Muscle of leg (tissue), 11 donors: ENCODE results near the gene BEX1. TPM values are rescaled to one million over a fixed set of nuclear protein-coding genes. Genes with fewer than 3 reads are reported as not detected.
"Not testable (repeated sequence)": the region's sequence is repeated elsewhere in the genome, so short reads cannot be mapped to it uniquely, and the experiment has no call there.

ENCODE experiments used
- DNase-seq: peaks from one replicate; pipeline ENCODE4 v3.0.0; 2013
- H3K27ac ChIP-seq: one replicate; pipeline ENCODE4 v1.5.1; 2013; ENCODE audit warnings: mild to moderate bottlenecking, low read length, control low read depth
- H3K27me3 ChIP-seq: one replicate; pipeline ENCODE4 v1.6.1; 2013; ENCODE audit warnings: low read length; ENCODE audit not compliant: control insufficient read depth, insufficient read depth
- H3K36me3 ChIP-seq: one replicate; pipeline ENCODE4 v1.6.1; 2013; ENCODE audit warnings: low read length; ENCODE audit not compliant: control insufficient read depth, insufficient read depth
- H3K4me1 ChIP-seq: one replicate; pipeline ENCODE4 v1.6.1; 2013; ENCODE audit warnings: low read length; ENCODE audit not compliant: control insufficient read depth, insufficient read depth
- H3K4me3 ChIP-seq: one replicate; pipeline ENCODE4 v1.5.1; 2013; ENCODE audit warnings: low read length, control low read depth
- H3K9me3 ChIP-seq: replicated peaks from 2 replicates; pipeline ENCODE4 v1.6.1; 2013; ENCODE audit warnings: low read depth, low read length; ENCODE audit not compliant: control insufficient read depth
- WGBS: methylation state at CpG from one replicate; pipeline ENCODE4 v1.1.5; 2013; ENCODE audit warnings: missing lambda C conversion rate; ENCODE audit not compliant: insufficient coverage; 5-methylcytosine and 5-hydroxymethylcytosine counted together
- polyA plus RNA-seq, 8 donors: library from polyadenylated mRNA; unstranded; fragments of 120-200 nt; gene quantifications; one replicate each; pipeline versions ENCODE4 v1.2.1 to v1.2.3, GENCODE V29; 2013; ENCODE audit warnings: inconsistent platforms in 1 of 8, low replicate concordance in 1 of 8; ENCODE audit not compliant: insufficient read length in 8 of 8, insufficient read depth in 1 of 8
- total RNA-seq: library from RNA; stranded (reverse); fragments of 120-200 nt; gene quantifications from one replicate; pipeline ENCODE4 v1.2.4, GENCODE V29; 2013

Gene BEX1
- total and polyA plus RNA-seq, 9 donors = 0.49 to 3.0 (median 1.9) TPM

DNA sequence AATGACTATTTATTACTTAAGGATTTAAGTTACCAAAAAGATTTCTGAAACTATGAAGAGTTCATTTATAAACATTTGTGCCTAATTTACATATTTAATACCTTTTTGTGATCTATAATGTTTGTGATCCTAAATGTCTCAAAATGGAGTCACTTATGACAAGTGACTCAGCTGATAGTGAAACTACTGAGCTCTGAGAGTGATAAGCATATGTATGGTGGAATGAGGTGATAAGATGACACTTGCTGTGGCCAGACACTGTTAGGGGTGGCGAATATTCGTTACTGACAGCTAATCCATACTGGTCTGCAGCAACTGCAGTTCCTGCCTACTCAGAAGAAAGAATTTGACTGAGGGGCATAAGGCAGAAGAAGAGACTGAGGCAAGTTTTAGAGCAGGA, 34.5 kb upstream of the BEX1 start:
- H3K36me3 ChIP-seq = no peaks in the 10 kb centered on the region
- no peak overlapping the region for H3K27ac ChIP-seq
- WGBS = 55% methylated on average over 2 of the region's 2 CpGs
- no peak for DNase-seq
- no peaks in the 10 kb centered on the region for H3K4me1 ChIP-seq
- H3K9me3 ChIP-seq = no peaks in the 10 kb centered on the region
- H3K4me3 ChIP-seq = no peak overlapping the region
- peaks cover 10% of the 10 kb centered on the region for H3K27me3 ChIP-seq

DNA sequence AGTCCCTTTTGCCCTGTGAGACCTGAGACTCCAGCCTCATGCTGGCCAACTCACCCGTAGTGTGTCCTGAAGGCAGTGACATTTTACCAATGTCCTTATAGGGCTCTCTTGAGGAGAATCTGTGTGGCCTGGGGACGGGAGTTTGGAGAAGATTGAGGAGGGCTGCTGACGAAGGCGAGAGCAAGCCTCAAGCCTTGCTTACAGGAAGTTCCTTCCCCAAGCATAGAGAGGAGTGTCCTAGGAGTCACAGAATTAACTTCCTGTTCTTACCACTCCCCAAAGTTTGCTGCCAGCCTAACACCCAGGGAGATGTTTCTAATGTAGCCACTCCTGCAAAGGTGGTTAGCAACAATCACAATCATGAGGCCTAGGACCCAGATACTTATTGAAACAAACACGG, 29.0 kb upstream of the BEX1 start, which contains the start of gene NXF3:
TSS of gene NXF3 (minus strand) at position 202 of the 400 bp plus-strand sequence. CDS start at position 82, 120 bp downstream.
- Histone ChIP-seq H3K4me1 (no peaks in the 10 kb centered on the region), H3K27me3 (peaks cover 3% of the 10 kb centered on the region)
- 89% methylated on average over 1 of the region's 5 CpGs for WGBS

DNA sequence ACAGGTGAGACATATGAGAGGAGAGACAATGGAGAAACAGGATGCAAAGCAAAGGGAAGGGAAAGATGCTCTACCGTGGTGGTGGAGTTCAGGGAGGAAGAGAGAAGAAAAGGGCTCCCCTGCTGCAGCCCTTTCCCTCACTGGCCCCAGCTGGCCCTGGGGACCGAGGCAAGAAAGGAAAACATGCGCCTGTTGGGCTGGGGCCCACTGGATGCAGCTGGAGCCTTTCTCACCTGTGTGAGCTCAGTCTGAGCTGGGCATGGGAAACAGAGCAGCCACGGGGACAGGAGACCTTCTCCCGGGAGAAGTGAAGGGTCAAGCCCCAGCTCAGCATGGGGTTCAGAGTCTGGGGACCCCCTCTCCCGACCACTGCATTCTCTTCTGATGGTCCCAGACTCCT, 17.1 kb upstream of the BEX1 start:
- H3K27ac ChIP-seq = no peak overlapping the region

More for the DNA sequence above, 29.0 kb upstream of the BEX1 start, which contains the start of gene NXF3:
- no peaks in the 10 kb centered on the region for H3K36me3 ChIP-seq
- H3K9me3 ChIP-seq = no peaks in the 10 kb centered on the region
- H3K27ac ChIP-seq = no peak within 1 kb of the TSS
- H3K4me3 ChIP-seq = no peak within 1 kb of the TSS
- DNase-seq = no peak

DNA sequence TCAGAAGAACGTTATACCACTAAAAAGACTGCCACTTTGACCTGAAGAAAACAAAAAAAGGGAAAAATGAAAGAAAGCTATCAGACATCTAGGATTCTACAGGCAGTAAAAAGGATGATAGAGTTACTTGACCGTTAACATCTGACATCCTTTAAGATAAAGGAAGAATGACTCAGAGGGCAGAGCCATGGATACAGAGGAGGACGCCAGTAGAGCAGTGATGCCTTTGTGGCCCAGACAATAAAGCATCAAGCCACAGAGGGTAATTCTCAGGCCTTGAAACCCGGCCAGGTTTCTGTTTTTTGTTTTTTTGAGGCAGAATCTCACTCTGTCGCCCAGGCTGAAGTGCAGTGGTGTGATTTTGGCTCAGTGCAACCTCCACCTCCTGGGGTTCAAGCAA, 9.5 kb upstream of the BEX1 start:
- Histone ChIP-seq H3K9me3 (no peaks in the 10 kb centered on the region), H3K4me1 (no peaks in the 10 kb centered on the region), H3K36me3 (no peaks in the 10 kb centered on the region), H3K27ac (no peak overlapping the region), H3K27me3 (peaks cover 15% of the 10 kb centered on the region), H3K4me3 (no peak overlapping the region)
- no peak for DNase-seq
- WGBS = 33% methylated on average over 4 of the region's 5 CpGs

More for the DNA sequence above, 17.1 kb upstream of the BEX1 start:
- Histone ChIP-seq H3K4me3 (no peak overlapping the region), H3K27me3 (peaks cover 29% of the 10 kb centered on the region), H3K9me3 (no peaks in the 10 kb centered on the region), H3K36me3 (no peaks in the 10 kb centered on the region), H3K4me1 (no peaks in the 10 kb centered on the region)
- DNase-seq = no peak
- 83% methylated on average over 1 of the region's 6 CpGs for WGBS

DNA sequence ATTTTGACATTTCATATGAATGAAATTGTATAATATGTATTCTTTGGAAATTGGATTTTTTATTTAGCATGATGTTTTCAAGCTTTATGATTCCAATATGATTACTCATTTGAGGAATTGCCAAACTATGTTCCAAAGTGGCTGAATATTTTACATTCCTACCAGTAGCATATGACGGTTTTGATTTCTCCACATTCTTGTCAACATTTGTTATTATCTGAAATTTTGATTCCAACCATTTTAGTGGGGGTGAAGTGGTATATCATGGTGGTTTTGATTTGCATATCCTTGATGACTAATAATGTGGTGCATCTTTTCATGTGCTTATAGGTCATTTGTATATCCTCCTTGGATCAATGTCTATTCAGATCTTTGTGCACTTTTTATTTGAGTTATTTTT, 2.6 kb upstream of the BEX1 start:
- no peak overlapping the region for H3K4me3 ChIP-seq
- WGBS = no CpG with 5 or more reads among the region's 1 CpG
- H3K27me3 ChIP-seq = peaks cover 11% of the 10 kb centered on the region
- DNase-seq = no peak
- H3K27ac ChIP-seq = no peak overlapping the region
- H3K36me3 ChIP-seq = no peaks in the 10 kb centered on the region
- H3K9me3 ChIP-seq = no peaks in the 10 kb centered on the region
- no peaks in the 10 kb centered on the region for H3K4me1 ChIP-seq

DNA sequence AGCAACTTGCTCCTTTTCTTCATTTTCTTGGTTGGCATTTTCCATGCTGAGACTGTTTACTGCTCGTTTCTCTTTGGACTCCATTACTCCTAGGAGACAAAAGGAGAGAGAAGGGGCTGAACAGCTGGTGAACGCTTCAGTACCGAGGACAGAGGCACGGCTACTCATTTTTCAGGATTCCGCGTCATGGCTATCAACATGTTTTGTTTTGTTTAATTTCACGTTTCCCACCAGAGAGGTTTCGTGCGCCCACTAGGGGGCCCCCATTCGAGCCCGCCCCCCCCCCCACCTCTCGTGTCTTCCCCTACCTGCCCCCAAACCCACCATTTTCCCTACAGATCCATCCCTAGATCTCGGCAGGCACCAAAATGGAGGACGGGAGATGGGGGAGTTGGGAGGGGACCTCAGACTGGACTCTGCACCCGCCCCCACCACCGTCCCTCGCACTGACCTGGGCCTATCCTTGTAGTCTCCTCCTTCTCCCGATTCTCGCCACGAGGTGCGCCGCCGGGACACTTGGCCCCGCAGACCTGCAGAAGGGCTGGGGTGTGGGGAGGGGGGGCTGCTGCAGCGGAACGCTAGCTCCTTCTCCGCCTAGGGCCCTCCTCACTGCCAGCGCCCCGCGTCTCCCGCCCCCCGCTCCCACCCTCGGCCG, 653 bp downstream of the BEX1 start:
- Histone ChIP-seq H3K27ac (no peak overlapping the region), H3K4me1 (no peaks in the 10 kb centered on the region), H3K27me3 (peaks cover 10% of the 10 kb centered on the region), H3K4me3 (no peak overlapping the region), H3K9me3 (no peaks in the 10 kb centered on the region), H3K36me3 (no peaks in the 10 kb centered on the region)
- WGBS = 19% methylated on average over 5 of the region's 34 CpGs
- peak; percentile 22 for DNase-seq

DNA sequence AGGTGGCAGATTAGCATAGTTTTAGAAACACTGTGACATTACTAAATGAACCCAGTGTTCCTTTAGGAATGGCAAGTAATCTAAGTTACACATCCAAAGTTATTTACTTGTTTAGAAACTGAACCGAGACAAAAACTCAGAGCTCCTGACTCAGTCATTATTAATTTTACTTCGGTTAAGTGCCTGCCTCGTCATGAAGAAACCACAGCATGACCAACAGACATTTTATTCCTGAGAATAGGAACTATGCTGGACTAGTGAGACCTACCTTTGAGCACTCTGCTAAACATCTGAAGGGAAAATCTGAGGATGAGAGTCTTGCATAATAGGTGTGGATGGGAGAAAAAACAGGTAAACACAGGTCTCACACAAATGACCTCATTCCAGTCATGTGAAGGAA, 2.5 kb downstream of the BEX1 start:
- no CpG with 5 or more reads among the region's 3 CpGs for WGBS
- H3K27me3 ChIP-seq = peaks cover 10% of the 10 kb centered on the region
- DNase-seq = no peak
- H3K27ac ChIP-seq = no peak overlapping the region
- no peaks in the 10 kb centered on the region for H3K9me3 ChIP-seq
- H3K36me3 ChIP-seq = no peaks in the 10 kb centered on the region
- H3K4me1 ChIP-seq = no peaks in the 10 kb centered on the region
- no peak overlapping the region for H3K4me3 ChIP-seq

DNA sequence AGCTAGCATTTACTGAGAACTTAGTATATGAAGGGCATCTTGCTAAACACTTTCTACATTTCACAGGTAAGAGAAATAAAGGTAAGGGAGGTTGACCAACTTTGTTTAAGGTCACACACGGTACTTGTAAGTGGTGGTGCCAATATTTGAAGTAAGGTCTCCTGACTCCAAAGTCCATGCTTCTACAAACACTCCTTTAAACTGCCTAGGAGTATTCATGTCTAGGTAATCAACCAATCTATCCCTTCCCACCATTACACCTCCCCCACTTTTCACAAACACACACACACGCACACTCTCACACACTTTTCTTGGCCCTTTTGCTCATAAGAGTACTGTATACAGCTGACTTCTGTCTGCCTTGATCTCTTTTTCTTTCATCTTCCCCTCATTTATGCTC, 7.1 kb downstream of the BEX1 start:
- H3K4me1 ChIP-seq = no peaks in the 10 kb centered on the region
- H3K9me3 ChIP-seq = no peaks in the 10 kb centered on the region
- H3K27ac ChIP-seq = no peak overlapping the region
- no peak for DNase-seq
- H3K4me3 ChIP-seq = no peak overlapping the region
- WGBS = 88% methylated on average over 1 of the region's 2 CpGs
- H3K27me3 ChIP-seq = peaks cover 3% of the 10 kb centered on the region
- no peaks in the 10 kb centered on the region for H3K36me3 ChIP-seq

DNA sequence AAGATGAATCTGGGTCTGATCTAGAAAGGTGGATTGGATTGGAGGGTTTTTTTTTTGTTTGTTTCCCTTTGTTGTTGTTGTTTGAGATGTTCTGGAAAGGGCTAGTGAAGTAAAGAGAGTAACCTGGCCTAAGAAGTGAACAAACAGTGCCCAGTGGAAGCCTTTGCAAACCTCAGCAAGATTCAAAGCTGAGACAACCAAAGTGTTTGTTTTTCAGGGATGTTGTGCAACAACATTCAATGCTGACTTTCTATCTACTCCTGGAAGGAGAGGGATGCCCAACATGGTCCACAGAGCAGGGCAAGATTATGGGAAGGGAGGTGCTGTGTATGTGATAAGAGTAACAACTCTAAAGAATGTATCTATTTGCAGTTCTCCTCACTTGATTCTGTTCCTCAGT, 11.3 kb downstream of the BEX1 start:
- DNase-seq = no peak
- H3K4me1 ChIP-seq = no peaks in the 10 kb centered on the region
- no peak overlapping the region for H3K27ac ChIP-seq
- no peaks in the 10 kb centered on the region for H3K36me3 ChIP-seq
- no peak overlapping the region for H3K4me3 ChIP-seq
- H3K27me3 ChIP-seq = peaks cover 3% of the 10 kb centered on the region
- no peaks in the 10 kb centered on the region for H3K9me3 ChIP-seq

DNA sequence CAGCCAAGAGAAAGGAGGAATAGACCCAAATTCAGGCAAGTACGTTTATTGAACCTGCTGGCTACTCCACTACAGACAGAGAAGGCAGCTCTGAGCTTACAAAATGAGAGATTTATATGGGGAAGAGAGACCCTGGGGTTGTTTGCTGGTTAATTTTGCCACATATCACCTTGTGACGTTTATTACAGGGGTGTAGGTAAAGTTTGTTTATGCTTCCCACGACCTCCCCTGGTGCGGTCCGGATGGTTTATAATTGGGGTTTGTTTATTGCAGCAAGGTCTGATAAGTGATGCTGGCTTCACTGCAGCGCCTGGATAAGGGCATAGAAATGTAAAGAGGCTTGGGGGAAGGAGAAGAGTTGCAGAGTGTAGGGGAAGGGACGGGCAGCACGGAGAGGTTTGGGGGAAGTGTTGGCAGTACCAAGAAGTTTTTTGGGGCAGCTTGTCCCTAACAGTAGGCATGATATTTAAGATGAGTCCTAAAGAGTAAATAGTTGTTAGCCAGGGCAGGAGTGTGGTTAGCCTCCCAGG, 12.6 kb downstream of the BEX1 start:
- H3K9me3 ChIP-seq = no peaks in the 10 kb centered on the region
- no peak for DNase-seq
- H3K4me3 ChIP-seq = no peak overlapping the region
- no peak overlapping the region for H3K27ac ChIP-seq
- 21% methylated on average over 7 of the region's 8 CpGs for WGBS
- no peaks in the 10 kb centered on the region for H3K4me1 ChIP-seq
- H3K36me3 ChIP-seq = no peaks in the 10 kb centered on the region
- peaks cover 3% of the 10 kb centered on the region for H3K27me3 ChIP-seq

DNA sequence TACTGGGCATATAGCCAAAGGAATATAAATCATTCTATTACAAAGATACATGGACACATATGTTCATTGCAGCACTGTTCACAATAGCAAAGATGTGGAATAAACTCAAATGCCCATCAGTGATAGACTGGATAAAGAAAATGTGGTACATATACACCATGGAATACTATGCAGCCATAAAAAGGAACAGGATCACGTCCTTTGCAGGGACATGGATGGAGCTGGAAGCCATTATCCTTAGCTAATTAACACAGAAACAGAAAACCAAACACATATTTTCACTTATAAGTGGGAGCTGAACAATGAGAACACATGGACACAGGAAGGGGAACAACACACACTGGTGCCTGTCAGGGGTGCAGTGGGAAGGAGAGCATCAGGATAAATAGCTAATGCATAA, 30.6 kb downstream of the BEX1 start:
- not testable (repeated sequence) for H3K4me1 ChIP-seq
- WGBS = no CpG with 5 or more reads among the region's 1 CpG

More for the DNA sequence above, 30.6 kb downstream of the BEX1 start:
- not testable (repeated sequence) for H3K4me3 ChIP-seq, H3K27me3 ChIP-seq, H3K36me3 ChIP-seq, DNase-seq, H3K27ac ChIP-seq, H3K9me3 ChIP-seq
